8988T (cell line): ENCODE results near the gene MAGI3.
"Not testable (repeated sequence)": the region's sequence is repeated elsewhere in the genome, so short reads cannot be mapped to it uniquely, and the experiment has no call there.

ENCODE experiments used
- DNase-seq: peaks from one replicate; pipeline ENCODE4 v3.0.0; 2011

MAGI3 gene

GRCh38 chr1:113399062-113399583, 8.8 kb downstream of the MAGI3 start:
- no peak for DNase-seq

DNA sequence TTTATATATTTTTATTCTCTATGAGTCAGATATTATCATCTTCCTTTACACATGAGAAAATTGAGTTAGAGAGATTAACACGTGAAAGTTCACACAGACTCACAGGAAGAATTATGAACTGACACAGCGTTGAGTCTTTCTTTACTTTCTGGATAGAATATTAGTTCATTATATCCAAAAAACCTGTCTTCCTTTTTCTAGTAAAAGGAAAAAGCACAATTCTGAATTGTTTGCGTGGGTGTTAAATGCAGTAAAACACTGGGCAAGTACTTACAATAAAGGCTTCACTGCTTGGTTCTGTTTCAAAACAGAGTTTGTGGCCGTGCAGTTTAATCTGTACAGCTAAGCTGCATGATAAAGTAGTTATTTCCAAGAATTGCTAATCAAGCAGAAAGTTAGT, 10.8 kb downstream of the MAGI3 start:
- no peak for DNase-seq

DNA sequence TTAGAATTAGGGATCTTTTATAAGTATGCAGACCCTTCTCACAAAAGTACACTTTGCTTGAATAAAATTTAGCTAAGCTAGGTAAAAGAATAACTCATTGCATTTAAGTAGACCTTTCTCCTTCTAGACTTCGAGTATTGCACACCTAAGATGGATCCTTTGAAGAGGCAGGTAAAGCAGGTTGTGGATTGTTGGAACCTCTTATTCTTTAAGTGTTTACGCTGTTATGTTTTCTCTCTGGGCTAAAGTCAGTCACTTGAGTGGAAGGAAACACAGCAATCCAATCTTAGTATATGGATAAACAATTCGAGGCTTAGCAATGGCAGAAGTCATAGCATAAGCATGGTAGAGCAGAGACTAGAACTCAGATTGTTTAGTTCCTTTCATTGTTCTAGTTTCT, 11.4 kb downstream of the MAGI3 start:
- no peak for DNase-seq

DNA sequence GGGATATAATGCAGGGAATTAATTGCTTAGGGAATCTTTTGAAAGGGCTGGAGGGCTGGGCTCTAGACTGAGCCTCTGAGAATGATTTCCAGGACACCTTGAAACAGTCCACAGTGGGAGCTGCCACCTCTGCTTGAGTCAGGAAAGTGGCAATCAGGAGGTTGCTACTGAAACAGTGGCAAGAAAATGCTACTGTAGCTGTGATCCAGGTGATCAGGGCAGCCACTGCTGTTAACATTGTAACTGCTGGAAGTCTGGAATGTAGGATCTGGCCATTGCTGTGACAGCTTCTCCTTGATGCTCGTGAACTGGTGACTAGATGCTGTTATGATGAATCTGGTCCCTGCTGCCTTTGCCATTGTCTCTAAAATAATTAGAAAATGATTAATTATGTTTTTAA, 12.8 kb downstream of the MAGI3 start:
- DNase-seq, result no peak

DNA sequence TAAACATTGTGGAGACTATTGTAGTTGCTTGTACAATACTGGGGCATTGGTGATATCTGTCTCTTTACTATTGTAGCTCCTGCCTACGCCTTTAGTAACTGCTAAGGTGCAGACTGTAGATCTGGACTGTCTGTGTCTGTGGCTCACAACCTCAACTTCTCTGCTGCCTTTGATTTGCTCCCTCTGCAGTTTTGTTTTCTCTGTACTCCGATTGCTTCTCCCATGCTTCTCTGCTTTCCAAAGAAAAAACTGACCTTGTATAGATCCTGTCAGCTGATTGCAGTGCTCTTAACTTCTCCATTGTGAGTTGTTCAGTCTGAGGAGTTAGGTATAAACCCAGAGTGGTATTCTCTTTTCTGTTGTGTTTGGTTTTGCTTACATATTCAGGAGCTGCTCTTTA, 15.3 kb downstream of the MAGI3 start:
- no peak for DNase-seq

DNA sequence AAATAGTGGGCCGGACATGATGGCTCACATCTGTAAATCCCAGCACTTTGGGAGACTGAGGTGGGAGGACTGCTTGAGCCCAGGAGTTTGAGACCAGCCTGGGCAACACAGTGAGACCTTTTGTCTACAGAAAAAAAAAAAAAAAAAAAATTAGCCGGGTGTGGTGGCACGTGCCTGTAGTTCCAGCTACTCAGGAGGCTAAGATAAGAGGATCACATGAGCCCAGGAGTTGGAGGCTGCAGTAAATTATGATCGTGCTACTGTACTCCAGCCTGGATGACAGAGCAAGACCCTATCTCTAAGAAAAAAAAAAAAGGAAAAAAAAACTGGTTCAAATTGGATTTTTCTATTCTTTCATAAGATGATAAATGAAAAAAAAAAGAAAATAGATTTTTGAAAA, 15.8 kb downstream of the MAGI3 start:
- not testable (repeated sequence) for DNase-seq

DNA sequence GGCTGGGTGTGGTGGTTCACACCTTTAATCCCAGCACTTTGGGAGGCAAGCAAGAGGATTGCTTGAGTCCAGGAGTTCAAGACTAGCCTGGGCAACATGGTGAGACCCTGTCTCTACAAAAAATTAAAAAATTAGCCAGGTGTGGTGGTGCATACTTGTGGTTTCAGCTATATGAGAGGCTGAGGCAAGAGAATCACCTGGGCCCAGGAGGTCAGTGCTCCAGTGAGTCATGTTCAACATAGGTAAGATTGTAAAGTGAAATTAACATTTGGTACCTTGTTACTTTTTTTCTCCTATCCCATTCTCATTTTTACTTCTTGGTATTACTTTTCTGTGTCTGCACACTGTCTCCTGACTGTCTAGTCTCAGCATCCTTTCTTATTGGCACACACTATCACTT, 19.0 kb downstream of the MAGI3 start:
- DNase-seq, result no peak

- not testable (repeated sequence) for DNase-seq
These were observed 21.7 kb downstream of the MAGI3 start for GRCh38 chr1:113412020-113412419.

GRCh38 chr1:113415310-113416070, 25.2 kb downstream of the MAGI3 start:
- no peak for DNase-seq

DNA sequence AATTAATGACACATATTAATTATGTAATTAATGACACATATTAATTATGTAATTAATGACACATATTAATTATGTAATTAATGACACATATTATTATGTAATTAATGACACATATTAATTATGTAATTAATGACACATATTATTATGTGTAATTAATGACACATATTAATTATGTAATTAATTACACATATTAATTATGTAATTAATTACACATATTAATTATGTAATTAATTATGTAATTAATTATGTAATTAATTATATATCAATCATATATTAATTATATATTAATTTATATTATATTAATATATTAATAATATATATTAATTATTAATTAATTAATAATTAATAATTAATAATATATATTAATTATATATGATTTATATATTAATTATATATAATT, 25.8 kb downstream of the MAGI3 start:
- not testable (repeated sequence) for DNase-seq

DNA sequence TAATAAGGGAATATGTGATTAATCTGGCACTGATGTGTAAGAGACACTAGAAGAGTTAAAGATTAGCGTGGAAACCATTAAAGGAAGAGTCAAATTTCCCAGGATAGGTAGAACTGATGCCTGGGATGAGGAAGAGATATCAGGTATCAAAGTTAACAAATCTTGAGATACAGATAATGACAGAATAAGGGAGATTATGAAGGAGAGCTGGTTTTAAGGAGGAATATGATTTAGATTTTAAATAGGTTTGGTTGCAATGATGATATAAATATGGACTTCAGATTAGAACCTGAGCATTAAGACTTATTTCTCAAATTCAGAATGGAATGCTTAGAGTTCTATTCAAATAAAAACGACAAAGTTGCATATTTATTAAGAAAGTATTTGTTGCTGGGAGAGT, 26.2 kb downstream of the MAGI3 start:
- DNase-seq, result no peak

DNA sequence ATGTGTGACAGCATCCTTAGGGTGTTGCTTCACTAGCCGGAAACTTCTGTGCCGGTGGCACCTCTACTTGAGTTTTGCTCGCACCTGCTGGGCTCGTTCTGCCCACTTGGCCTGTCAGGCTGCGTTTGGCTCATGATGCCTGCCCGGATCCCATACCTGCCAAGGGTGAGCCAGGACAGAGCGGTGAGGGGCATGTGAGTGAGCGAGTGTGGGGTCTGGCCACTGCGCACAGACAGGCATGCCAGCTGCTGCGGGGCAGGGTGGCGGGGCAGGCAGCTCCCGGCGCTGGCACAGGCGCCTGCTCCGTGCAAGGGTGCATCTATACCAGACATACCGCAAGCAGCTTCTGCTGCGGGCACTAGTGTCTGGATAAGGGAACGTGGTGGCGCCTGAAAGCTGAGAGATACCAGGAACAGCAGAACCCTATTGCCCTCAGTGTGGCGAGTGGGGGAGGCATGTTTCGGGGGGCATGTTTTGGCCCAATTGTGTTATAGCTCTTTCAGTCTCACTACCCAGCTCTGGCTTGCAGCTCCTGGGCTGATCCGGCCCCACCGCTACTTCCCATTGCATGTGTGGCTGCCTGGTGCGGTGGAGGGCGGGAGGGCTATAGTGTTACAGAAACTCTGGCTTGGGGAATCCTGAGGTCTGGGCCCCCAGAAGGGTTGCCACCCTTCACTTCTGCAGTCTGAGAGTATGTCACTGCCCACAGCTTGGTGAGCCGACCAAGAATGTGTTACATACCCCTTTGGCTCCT, 32.2 kb downstream of the MAGI3 start:
- no peak for DNase-seq

DNA sequence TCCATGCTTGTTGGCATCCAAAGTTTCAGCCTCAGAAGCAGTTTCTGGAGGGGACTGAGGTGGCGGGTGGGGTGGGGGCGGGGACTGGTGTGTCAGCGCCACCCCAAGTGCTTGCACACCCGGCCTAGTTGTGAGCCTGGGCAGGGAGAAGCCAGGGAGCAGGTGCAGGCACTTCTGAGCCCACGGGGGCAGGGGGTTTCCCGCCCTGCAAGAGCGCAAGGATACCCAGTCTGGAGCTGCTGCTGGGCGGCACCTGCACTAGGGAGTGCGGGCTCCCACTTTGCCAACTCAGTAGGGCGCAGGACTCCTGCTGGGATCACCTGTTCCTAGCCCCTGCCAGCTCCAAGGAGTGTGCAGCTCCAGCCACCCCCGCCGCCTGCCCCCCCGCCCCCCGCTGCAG, 33.5 kb downstream of the MAGI3 start:
- DNase-seq, result no peak

DNA sequence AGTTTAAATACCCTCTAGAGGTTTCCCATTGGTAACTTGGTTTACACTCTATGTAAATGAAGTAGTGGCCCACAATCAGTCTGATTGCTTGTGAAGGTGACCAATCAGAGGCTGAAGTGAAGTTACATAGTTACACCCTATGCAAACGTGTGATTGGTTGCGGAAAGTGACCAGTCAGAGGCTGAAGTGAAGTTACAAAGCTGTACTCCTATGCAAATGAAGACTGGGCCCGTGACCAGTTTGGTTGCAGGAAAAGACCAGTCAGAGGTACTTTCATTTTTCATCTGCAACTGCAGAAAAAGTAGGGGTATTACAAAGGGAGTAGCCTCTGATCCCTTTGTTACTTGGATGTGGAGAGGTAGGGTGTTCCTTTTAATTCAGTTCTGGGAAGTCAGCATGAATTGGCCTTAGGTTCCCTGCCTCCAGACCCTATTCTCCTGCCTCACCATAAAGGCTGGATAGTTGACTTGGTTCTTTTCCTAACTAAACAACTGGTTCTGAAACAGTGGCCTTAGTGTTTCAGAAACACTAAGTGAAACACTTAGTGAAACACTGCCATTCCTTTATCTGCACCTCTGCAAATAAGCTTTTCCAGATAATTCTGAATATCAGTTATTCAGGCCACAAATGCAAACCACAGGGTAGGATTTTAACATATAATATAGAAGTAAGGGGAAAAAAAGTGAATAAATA, 39.3 kb downstream of the MAGI3 start:
- DNase-seq, result no peak

DNA sequence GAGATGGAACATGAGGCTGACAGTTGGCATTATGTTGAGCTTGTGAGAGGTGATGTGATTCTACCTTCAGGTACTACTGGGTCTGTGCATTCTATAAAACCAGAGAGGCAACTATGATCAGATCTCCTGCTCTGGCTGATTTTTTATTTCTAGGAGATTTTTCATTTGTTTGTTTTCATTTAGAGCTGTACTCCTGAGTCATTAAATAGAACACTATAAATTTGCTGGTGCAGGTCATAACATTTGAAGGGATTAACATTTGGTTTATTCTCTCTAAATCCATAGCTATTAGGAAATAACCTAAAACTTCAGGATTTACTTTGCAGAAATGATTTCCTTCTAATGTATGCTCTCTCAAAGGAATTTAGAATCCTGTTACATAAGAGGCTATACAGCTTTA, 42.9 kb downstream of the MAGI3 start:
- no peak for DNase-seq

DNA sequence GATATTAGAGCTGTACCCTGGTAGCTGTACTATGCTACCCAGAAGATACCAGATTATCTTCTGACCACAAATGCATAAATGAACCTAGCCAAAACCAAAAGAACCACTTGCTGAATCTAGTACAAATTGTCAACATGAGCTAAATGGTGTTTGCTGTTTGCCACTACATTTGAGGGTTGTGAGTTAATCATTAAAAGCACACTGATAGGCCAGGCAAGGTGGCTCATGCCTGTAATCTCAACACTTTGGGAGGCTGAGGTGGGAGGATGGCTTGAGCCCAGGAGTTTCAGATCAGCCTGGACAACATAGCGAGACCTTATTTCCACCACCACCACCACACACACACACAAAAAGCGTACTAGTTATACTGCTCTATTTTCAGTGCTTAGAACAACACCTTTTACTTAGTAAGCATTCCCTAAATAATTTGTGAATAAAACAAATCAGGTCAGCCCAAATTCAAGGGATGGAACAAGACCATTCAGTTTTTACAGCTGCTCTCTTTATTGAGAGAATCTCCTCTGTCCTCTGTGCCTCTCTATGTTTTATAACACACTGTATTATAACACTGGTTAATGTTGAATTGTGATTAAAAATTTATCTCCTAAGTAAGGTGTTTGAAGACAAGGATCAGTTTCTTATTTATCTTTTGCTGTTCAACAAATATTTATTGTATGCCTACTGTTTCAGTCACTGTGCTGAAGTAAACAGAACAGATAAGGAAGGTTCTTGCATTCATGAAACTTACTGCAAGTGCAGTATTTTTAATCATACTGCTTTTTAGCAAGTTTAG, 44.0 kb downstream of the MAGI3 start:
- no peak for DNase-seq

- no peak for DNase-seq
These were observed 44.5 kb downstream of the MAGI3 start for GRCh38 chr1:113434874-113435175.

- DNase-seq, result no peak
These were observed 47.4 kb downstream of the MAGI3 start for GRCh38 chr1:113437554-113438341.

DNA sequence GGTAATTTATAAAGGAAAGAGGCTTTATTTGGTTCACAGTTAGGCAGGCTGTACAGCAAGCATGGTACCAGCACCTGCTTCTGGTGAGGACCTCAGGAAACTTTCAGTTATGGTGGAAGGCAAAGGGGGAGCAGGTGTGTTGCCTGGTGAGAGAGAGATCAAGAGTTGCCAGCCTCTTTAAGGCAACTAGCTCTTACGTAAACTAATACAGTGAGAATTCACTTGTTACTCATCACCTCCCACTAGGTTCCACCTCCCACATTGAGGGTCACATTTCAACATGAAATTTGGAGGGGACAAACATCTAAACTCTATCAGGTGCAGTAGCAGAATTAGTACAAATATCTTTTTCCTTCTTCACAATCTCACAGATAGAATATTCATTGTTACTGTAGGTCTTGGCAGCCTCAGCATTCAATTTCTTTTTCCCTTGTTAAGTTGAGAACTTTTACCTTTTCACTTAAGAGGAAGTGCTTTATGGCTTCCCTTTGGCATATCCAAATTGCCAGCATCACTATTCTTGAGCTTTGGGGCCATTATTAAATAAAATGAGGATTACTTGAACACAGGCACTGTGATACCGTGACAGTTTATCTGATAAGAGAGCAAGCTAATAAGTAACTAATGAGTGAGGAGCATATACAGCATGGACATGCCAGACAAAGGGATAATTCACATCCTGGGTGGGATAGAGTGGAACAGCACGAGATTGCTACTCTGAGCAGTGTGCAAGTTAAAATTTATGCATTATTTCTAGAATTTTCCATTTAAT, 48.4 kb downstream of the MAGI3 start:
- DNase-seq, result no peak

DNA sequence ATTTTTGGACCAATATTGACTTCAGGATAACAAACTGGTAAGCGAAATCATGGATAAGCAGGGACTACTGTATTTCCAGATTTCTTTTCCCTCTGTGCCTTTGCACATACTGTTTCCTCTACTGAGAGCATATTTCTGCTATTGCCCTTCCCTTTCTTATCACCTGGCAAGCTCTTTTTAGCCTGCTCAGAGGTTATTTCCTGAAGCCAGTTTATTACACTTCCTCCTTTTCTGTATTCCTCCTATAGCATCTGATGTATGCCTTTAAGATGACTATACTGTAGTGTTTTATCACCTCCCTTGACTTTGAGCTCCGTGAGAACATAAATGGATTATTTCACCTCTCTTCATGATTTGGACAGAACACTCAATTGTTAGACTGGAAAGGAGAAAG, 49.0 kb downstream of the MAGI3 start:
- no peak for DNase-seq

GRCh38 chr1:113442131-113442530, 51.8 kb downstream of the MAGI3 start:
- DNase-seq, result no peak
